Measurements from ENCODE around the gene LAMA5.

The LAMA5 gene

DNA sequence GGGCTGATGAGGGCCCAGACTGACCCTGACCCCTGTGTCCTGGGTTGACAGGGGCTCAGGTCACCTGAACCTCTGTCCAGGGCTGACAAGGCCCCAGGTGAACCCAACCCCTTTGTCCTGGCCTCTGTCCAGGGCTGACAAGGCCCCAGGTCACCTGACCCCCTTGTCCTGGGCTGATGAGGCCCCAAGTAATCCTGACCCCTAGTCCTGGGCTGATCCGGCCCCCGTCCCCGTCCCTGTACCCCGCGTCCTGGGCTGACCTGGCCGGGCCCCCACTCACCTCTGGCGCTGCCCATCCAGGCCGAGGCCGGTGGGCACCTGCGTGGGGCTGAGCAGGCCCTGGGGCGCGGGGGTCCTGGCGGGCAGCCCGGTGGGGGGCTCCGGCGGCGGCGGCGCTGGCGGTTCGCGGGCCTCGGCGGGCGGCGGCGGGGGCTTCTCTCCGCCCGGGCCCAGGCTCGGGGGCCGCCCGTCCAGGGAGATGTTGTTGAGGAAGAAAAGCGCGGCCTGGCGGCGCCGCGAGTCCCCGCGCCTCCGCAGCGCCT, 39.6 kb upstream of the LAMA5 start:
- peak; percentile 12 for ATAC-seq
- Mint-ChIP-seq H3K9me3 (no peaks in the 10 kb centered on the region), H3K27me3 (no peaks in the 10 kb centered on the region), H3K4me3 (peak overlapping the region; percentile 79), H3K4me1 (peaks cover 57% of the 10 kb centered on the region), H3K27ac (peak overlapping the region; percentile 80), H3K36me3 (no peaks in the 10 kb centered on the region)

DNA sequence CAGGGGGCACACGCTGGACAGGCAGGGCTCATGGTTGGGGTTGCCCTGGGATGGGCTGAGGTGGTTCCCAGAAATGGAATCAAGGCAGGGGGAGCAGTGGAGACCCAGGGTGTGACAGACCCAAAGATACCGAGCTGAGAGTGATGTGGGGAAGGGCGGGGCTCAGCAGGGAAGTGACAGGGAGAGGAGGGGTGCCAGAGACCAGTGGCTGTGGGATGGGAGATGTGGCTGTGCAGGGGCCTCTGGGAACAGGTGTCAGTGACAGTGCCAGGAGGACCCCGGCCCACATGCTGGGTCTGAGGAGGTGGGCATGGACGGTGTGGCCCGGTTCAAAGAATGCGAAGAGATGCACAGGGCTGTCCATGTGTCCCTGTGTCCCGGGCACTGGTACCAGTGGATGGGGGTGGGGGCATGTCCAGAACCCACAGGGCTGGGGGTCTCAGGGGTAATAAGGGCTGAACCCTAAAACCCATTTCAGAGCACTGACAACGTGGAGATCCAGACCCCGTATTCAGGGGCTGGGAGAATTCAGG, 38.9 kb upstream of the LAMA5 start:
- Mint-ChIP-seq H3K27ac (peak overlapping the region; percentile 67), H3K4me1 (peaks cover 64% of the 10 kb centered on the region), H3K27me3 (no peaks in the 10 kb centered on the region), H3K9me3 (no peaks in the 10 kb centered on the region), H3K36me3 (peaks cover 4% of the 10 kb centered on the region), H3K4me3 (peak overlapping the region; percentile 79)
- no peak for ATAC-seq

DNA sequence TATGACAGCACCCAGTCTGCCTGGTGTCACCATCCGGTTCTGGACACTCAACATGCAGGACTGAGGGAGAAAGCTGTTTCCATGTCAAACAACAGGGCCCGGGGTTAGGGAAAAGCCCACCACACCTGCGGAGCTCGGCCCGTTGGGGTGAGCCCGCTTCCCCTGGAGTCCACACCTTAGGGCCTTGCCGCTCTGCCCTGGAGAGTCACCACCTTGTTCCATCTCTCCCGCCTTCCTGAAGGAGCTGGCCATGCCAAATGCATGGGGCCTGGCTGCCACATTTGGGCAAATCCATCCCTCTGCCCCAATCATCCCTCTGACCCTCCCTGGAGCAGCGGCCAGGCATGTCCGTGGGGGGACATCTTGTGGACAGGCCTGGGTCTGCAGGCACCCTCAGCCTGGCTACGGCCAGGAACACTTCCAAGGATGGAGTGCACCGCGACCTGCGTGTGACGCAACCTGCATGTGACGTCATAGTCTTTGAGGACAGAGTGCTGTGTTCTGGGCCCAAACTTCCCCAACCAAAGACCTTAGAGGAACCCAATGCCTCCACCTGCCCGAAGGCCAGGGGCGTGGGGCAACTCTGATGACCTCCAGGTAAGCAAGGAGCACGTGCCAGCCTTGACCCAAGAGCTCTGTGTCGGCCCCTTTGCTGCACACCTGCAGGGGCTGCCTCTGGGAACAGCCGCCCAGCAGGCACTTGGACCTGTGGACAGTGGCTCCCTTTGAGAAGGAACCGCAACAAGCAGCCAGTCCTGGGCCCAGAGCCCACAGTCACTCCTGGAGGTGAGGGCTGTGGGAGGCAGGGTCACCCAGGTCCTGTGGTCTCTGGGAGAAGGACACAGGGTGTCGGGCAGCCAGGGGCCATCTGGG, 38.2 kb upstream of the LAMA5 start:
- ATAC-seq = no peak
- H3K27me3 Mint-ChIP-seq = no peaks in the 10 kb centered on the region
- H3K36me3 Mint-ChIP-seq = peaks cover 6% of the 10 kb centered on the region
- H3K27ac Mint-ChIP-seq = peak overlapping the region; percentile 67
- peaks cover 63% of the 10 kb centered on the region for H3K4me1 Mint-ChIP-seq
- peak overlapping the region; percentile 79 for H3K4me3 Mint-ChIP-seq
- H3K9me3 Mint-ChIP-seq = no peaks in the 10 kb centered on the region

DNA sequence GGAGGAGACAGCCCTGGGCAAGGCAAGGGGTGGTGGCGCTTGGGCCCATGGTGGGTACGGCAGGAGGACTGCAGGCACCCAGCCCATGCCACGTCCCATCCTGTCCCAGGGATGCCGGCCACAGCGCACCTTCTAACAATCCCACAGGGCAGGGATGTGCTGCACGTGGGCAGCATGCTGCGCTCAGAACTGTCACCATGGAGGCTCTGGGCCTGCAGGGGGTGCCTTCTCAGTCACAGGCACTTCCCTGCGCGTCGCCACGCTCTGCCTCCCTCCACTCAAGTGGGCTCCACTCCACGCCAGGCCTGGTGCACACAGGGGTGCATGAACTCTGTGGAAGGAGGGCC, 37.6 kb upstream of the LAMA5 start:
- no peak for ATAC-seq
- H3K9me3 Mint-ChIP-seq = no peaks in the 10 kb centered on the region
- peaks cover 11% of the 10 kb centered on the region for H3K36me3 Mint-ChIP-seq
- H3K27ac Mint-ChIP-seq = no peak overlapping the region
- no peak overlapping the region for H3K4me3 Mint-ChIP-seq
- H3K4me1 Mint-ChIP-seq = peaks cover 62% of the 10 kb centered on the region
- no peaks in the 10 kb centered on the region for H3K27me3 Mint-ChIP-seq

DNA sequence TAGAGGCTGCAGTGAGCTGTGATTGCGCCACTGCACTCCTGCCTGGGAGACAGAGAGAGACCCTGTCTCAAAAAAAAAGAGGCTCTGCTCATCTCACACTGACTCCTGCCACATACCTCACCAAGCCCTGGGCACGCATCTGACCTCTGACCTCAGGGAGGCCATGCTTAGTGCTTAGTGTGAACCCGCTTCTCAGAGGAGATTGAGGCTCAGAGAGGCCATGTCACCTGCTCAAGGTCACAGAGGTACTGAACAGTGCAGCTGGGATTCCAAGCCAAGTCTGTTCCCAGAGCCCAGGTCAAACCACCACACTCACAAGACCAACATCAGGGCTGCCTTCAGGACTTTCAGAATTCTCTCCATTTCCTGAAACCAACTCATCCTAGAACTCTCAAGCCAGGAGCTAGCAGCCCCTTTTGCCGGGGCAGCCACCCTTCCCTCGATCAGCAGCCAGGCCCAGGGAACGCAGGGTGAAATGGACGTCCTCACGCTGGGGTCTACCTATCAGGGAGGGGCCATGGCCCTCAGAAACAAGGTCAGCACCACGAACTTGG, 37.1 kb upstream of the LAMA5 start:
- no peak overlapping the region for H3K4me3 Mint-ChIP-seq

DNA sequence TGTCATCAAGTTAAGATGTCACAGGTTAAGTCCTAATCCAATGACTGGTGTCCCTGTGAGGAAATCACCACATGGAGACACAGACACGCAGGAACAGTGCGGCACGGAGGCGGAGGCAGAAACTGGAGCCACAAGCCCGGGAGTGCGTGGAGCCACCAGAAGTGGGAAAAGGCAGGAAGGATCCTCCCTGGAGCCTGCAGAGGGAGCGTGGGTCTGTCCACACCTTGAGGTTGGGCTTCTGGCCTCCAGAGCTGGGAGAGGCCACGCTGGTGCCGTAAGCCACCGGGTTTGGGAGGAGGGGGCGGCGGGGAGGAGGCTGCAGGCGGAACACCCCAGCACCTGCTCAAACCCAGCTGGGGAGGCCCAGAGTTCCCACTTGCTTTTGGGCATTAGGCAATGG, 36.2 kb upstream of the LAMA5 start:
- Mint-ChIP-seq H3K9me3 (no peaks in the 10 kb centered on the region), H3K36me3 (peaks cover 13% of the 10 kb centered on the region), H3K4me1 (peaks cover 52% of the 10 kb centered on the region), H3K27ac (no peak overlapping the region), H3K27me3 (no peaks in the 10 kb centered on the region), H3K4me3 (no peak overlapping the region)
- ATAC-seq = no peak

More for the DNA sequence above, 37.1 kb upstream of the LAMA5 start:
- no peaks in the 10 kb centered on the region for H3K9me3 Mint-ChIP-seq
- H3K27ac Mint-ChIP-seq = no peak overlapping the region
- H3K36me3 Mint-ChIP-seq = peaks cover 12% of the 10 kb centered on the region
- H3K27me3 Mint-ChIP-seq = no peaks in the 10 kb centered on the region
- ATAC-seq = no peak
- peaks cover 58% of the 10 kb centered on the region for H3K4me1 Mint-ChIP-seq

DNA sequence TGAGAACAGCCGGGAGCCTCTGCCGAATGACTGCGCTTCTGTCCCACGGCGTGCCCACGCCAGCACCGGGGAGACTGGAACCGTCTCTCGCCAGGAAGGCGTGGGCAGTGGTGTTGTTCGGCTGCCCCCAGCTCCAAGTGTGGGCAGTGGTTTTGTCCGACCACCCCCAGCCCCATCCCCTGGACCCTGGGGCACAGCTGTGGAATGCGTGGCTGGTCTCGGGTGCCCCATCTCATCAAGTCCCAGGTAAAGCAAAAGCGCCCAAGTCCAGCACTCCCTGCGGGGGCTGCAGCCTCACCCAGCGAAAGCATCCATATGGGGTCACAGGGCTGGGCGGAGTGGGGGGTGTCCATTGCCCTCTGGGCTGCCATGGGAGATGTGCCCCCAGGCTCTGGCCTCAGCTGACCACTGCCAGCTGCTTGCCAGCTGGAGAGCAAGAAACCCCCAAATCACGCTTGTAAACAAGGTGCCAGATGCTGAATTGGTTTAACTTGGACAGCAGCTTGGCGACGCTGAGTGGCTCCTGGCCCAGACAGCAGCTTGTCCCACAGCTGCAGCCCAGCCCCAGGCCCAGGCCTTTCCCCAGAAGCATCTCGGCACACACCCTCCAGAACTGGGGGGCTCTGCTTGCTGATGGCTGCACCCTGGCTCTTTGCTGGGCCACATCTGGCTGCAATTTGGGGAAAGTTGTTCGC, 35.5 kb upstream of the LAMA5 start:
- Mint-ChIP-seq H3K4me3 (no peak overlapping the region), H3K27ac (no peak overlapping the region), H3K36me3 (peaks cover 20% of the 10 kb centered on the region), H3K9me3 (peaks cover 6% of the 10 kb centered on the region), H3K27me3 (no peaks in the 10 kb centered on the region), H3K4me1 (peaks cover 46% of the 10 kb centered on the region)
- ATAC-seq = no peak

DNA sequence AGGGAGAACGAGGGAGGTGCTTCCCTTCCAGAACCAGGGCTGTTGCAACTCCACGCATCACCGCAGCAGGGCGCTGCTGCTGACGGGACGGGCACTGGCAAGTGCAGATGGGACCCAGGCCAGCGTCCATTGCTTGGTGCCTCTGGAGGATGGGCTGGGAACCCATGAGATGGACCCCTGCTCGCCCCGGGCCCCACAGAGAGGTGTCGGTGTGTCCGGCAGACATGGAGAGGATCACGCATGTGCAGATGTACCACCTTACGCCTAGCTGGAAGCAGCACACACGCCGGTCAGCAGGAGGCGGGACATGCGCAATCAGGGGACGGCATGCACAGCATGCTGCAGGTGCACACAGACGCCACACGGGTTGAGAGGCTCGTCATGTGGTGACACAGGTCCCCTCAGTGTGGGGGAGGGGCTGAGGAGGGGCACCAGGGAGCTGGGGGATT, 34.2 kb upstream of the LAMA5 start:
- H3K4me1 Mint-ChIP-seq = peaks cover 43% of the 10 kb centered on the region
- no peak for ATAC-seq
- H3K36me3 Mint-ChIP-seq = peaks cover 29% of the 10 kb centered on the region
- H3K4me3 Mint-ChIP-seq = no peak overlapping the region
- peaks cover 7% of the 10 kb centered on the region for H3K9me3 Mint-ChIP-seq
- no peak overlapping the region for H3K27ac Mint-ChIP-seq
- no peaks in the 10 kb centered on the region for H3K27me3 Mint-ChIP-seq

DNA sequence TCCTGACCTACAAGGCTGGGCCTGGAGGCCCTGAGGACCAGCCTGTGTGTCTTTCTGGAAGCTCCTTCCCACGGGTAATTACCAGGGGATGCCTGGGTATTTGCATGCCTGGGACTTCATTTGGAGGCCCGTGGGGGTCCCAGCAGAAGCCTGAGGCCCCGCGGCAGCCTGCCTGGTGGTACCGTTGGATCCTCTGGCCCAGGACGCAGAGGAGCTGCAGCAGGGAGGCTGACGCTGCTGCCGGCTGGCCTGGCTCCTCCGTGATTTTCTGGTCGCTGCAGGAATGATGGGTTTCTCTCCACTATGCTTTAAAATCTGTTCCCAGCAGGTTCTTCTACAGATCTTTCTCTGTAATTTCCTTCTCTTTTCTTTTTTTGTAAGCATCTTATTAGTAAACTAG, 33.4 kb upstream of the LAMA5 start:
- H3K4me3 Mint-ChIP-seq = no peak overlapping the region
- H3K9me3 Mint-ChIP-seq = peaks cover 7% of the 10 kb centered on the region
- no peak overlapping the region for H3K27ac Mint-ChIP-seq
- no peak for ATAC-seq
- H3K4me1 Mint-ChIP-seq = peaks cover 35% of the 10 kb centered on the region
- no peaks in the 10 kb centered on the region for H3K27me3 Mint-ChIP-seq
- peaks cover 29% of the 10 kb centered on the region for H3K36me3 Mint-ChIP-seq

DNA sequence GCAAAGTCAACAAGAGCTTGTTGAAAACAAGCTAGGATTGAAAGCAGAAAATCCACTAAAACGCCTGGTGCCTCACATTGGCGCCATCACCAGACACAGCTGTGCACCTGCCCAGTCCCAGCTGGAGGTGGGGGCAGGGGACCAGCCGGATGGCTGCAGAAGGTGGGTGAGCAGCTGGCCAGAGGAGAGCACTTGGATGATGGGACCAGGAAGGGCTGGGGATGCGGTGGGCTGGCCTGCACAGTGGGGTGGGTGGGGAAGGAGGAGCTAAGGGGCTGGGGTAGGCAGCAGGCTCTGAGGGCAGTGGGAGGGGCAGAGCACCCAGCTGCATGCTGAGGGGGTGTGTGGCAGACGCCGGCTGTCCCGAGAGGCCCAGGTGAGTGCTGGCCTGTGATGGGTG, 32.9 kb upstream of the LAMA5 start:
- Mint-ChIP-seq H3K36me3 (peaks cover 29% of the 10 kb centered on the region), H3K4me1 (peaks cover 30% of the 10 kb centered on the region), H3K9me3 (peaks cover 7% of the 10 kb centered on the region), H3K4me3 (no peak overlapping the region), H3K27me3 (no peaks in the 10 kb centered on the region), H3K27ac (no peak overlapping the region)
- no peak for ATAC-seq

DNA sequence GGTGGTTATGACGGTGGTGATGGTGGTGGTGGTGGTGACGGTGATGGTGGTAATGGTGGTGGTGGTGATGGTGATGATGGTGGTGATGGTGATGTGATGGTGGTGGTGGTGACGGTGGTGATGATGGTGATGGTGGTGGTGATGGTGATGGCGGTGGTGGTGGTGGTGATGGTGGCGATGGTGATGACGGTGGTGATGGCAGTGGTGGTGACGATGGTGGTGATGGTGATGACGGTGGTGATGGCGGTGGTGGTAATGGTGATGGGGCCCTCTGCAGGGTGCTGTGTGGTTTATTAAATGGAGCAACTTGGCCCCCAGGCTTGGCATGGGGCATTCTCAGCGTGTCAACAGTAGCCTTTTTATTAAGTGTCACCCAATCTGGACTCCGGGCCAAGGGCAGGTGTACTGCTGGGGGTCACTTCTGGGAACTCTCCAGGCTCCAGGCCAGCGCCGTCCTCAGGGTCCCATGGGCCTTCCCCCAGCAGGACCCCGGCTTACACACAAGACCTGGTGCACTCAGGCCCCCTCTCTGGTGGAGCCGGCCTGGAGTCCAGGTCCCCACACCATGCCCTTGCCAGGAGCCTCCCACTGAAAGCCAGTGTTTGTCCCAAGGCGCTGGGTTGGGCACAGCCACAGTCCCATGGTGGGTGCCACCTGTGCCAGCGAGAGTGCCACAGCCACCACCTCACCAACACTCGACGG, 31.2 kb upstream of the LAMA5 start:
- H3K9me3 Mint-ChIP-seq = peaks cover 7% of the 10 kb centered on the region
- H3K4me3 Mint-ChIP-seq = no peak overlapping the region
- H3K27ac Mint-ChIP-seq = no peak overlapping the region
- peaks cover 36% of the 10 kb centered on the region for H3K36me3 Mint-ChIP-seq
- no peaks in the 10 kb centered on the region for H3K27me3 Mint-ChIP-seq
- H3K4me1 Mint-ChIP-seq = peaks cover 24% of the 10 kb centered on the region
- ATAC-seq = no peak

DNA sequence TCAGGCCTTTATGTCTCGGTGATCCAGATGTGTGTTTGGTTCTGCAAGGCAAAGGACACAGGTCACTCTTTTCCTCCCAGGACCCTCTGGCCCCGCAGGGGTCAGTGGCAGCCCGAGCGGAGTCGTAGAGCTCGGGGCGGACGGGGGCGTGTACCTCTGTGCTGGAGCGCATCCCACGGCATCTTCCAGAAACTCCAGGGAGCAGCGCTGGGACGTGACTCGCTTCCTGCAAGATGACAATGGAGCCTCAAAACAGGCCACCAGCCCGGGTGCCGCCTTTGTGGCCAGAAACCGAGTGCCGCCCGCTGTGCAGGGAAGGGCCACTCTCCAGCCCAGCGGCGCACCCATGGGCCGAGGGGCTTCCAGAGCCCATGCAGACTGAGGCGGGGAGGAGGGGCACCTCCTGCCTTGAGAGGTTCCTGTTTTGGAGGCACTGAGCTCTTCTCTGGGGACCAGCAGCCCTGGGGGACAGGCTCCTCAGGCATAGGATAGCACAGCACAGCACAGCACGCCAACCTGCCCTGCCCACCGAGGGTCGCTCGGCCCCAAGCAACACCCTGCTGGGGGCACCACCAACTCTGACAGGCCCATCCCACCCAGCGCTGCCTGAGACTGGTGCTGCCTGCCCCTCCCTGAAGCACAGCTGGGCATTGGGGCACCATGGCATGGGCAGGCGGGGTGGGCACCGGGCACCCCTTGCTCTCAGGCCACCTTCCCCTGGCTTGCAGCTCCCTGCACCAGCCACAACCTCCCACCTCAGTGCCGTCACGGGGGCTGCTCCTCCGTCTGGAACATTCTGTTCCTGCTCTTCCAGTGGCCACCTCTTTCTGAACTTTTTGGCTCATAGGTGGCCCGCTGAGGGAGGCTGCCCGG, 29.5 kb upstream of the LAMA5 start:
- Mint-ChIP-seq H3K27ac (no peak overlapping the region), H3K4me1 (peaks cover 14% of the 10 kb centered on the region), H3K36me3 (peaks cover 36% of the 10 kb centered on the region), H3K27me3 (no peaks in the 10 kb centered on the region), H3K4me3 (no peak overlapping the region), H3K9me3 (peaks cover 7% of the 10 kb centered on the region)
- no peak for ATAC-seq

DNA sequence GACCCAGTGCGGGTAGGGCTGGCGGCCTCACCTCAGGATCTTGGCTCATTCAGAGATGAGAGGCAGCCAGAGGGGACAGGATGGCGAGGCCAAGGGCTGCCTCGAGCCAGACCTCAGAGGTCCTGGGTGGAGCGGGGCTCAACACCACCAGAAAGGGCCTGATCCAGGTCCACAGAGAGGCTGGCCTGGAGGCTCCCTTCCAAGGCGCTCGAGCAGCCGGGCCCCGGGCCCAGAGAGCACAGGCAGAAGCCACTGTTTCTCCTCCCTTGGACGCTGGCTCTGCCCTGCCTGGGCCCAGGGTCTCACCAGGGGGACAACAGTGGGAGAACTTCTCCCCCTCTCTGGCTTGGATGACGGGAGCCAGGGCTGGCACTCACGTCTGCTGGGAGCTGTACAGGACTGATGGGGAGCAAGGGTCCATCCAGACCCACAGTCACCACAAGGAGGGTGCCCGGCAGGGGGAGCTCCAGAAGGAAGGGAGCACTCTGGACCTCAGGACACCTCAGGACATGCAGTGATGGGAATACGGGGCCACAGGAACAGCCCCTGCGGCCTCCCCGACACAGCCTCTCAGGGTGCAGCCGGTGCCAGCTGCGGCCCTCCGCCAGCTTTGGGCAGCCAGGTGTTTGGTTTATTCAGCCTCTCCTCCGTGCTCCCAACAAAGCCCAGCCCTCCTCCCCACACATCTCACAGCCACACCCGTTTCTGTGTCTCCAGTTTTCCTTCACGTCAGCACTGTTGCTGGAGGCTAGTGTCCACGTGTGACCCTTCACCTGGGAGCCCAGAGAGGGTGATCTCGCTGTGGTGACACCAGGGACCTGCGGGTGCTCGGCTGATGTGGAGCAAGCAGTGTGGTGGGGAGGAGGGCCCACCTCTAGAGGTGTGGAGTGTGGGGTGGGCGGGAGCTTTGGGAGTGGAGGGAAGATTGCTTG, 28.5 kb upstream of the LAMA5 start:
- H3K27me3 Mint-ChIP-seq = no peaks in the 10 kb centered on the region
- H3K9me3 Mint-ChIP-seq = peaks cover 7% of the 10 kb centered on the region
- H3K36me3 Mint-ChIP-seq = peaks cover 32% of the 10 kb centered on the region
- H3K4me3 Mint-ChIP-seq = no peak overlapping the region
- no peak overlapping the region for H3K27ac Mint-ChIP-seq
- peaks cover 9% of the 10 kb centered on the region for H3K4me1 Mint-ChIP-seq
- no peak for ATAC-seq
